Heart right ventricle (tissue), 16 donors: ENCODE results near the gene PHF10. TPM values are rescaled to one million over a fixed set of nuclear protein-coding genes. Genes with fewer than 3 reads are reported as not detected.

Experiments
- ATAC-seq, 8 donors: fragments of 200-7000 bp; cut with Tn5 transposase; one replicate each; pipeline ENCODE4 v1.9.1; 2020; ENCODE audit warnings: mild to moderate bottlenecking in 8 of 8, moderate library complexity in 8 of 8, moderate number of reproducible peaks in 1 of 8
- DNase-seq, 2 donors: peaks; one replicate each; pipeline ENCODE4 v3.0.0-alpha.2; 2020
- H3K27ac ChIP-seq, 10 donors: fragments of 200-600 bp; sonication (generic) in 2 of 10; one replicate each; pipeline versions ENCODE4 v1.5.0 to v1.8.0; 2020 to 2022; ENCODE audit warnings: mild to moderate bottlenecking in 3 of 10
- H3K27me3 ChIP-seq, 7 donors: fragments of 200-600 bp; one replicate each; pipeline ENCODE4 v1.8.0; 2021 to 2022; ENCODE audit warnings: mild to moderate bottlenecking in 2 of 7
- H3K36me3 ChIP-seq, 9 donors: fragments of 200-600 bp; sonication (generic) in 1 of 9; one replicate each; pipeline versions ENCODE4 v1.5.0 to v1.8.0; 2020 to 2022; ENCODE audit warnings: mild to moderate bottlenecking in 2 of 9
- H3K4me1 ChIP-seq, 9 donors: fragments of 200-600 bp; sonication (generic) in 1 of 9; one replicate each; pipeline versions ENCODE4 v1.5.0 to v1.8.0; 2020 to 2022; ENCODE audit warnings: mild to moderate bottlenecking in 4 of 9
- H3K4me3 ChIP-seq, 10 donors: fragments of 200-600 bp; sonication (generic) in 2 of 10; one replicate each; pipeline versions ENCODE4 v1.5.0 to v1.8.0; 2020 to 2022; ENCODE audit warnings: mild to moderate bottlenecking in 7 of 10, moderate library complexity in 2 of 10
- H3K9me3 ChIP-seq, 11 donors: fragments of 200-600 bp in 10 of 11; sonication (generic) in 2 of 11; one replicate each; pipeline versions ENCODE4 v1.5.0 to v1.8.0; 2013 to 2022; ENCODE audit warnings: mild to moderate bottlenecking in 2 of 11, control low read depth in 1 of 11, moderate library complexity in 1 of 11
- CTCF ChIP-seq, 9 donors: fragments of 200-600 bp; sonication (generic) in 2 of 9; IDR thresholded peaks; one replicate each; pipeline versions ENCODE4 v1.5.0 to v1.8.0; 2021 to 2022; ENCODE audit warnings: antibody characterized with exemption in 9 of 9, mild to moderate bottlenecking in 5 of 9, moderate library complexity in 1 of 9
- WGBS, 2 donors: extraction: QIAGEN DNeasy Blood & Tissue Kit; methylation state at CpG; one replicate each; pipeline ENCODE4 v1.1.7; 2013; ENCODE audit warnings: inconsistent platforms in 1 of 2; 5-methylcytosine and 5-hydroxymethylcytosine counted together
- intact Hi-C, 10 donors: fragments of 100-400 bp; cut with DNase I; formaldehyde crosslinking; loops; one replicate each; pipeline versions ENCODE4 v1.11.1 to v1.14.2; 2022
- polyA plus RNA-seq, 2 donors: library from polyadenylated mRNA; stranded (reverse); fragments of 200-250 nt; gene quantifications; one replicate each; pipeline ENCODE4 v1.2.3, GENCODE V29; 2013
- total RNA-seq, 10 donors: library from RNA; stranded (reverse); fragmentation: NEBNext Ultra II Directional in 3 of 10; extraction: Animal tissue kit (Norgen Biotek cat#: 25700) in 3 of 10; gene quantifications; one replicate each; pipeline versions ENCODE4 v1.2.1 to v1.2.4, GENCODE V29; 2021 to 2023
- donor health status: Arrhythmogenic right ventricular cardiomyopathy.
- donor health status: ischemic (EF 13 %, LVEDD 7.1; RV severe dilation, severe dysfunction).
- donor health status: healthy with polysubstance abuse.
- donor health status: DM: no; HTN: yes; CAD: no.
- donor health status: DM: no; HTN: no; CAD: no.
- donor health status: ischemic (EF 25% LVEDD 6.9; RV normal size, moderate dysfunction).
- donor health status: ischemic (EF 25% LVEDD 5.7; RV mildly dilated, moderate dysfunction).
- donor health status: healthy.
- donor health status: DM: yes; HTN: yes; CAD: no.
- donor health status: Ischemic cardiomyopathy.
- donor health status: ischemic (EF 35%, LVEDD 5.7; RV mildly dilated, moderate dysfunction).
- donor health status: nonischemic (EF 11% LVEDD 7.7; RV severe dilation, severe dysfunction).
- donor health status: DM: yes; HTN: yes; CAD: no.
- donor health status: PGD.
- donor health status: ischemic (EF 29% LVEDD 5.4; RV normal size, mild dysfunction).
- donor health status: nonischemic (EF 23%, LVEDD 6.1; RV moderate dilation, normal function).

PHF10 gene
- total and polyA plus RNA-seq, 12 donors = 29.9 to 63.5 (median 53.1) TPM

- H3K9me3 ChIP-seq = no peaks in the 10 kb centered on the region
- no peaks in the 10 kb centered on the region for H3K36me3 ChIP-seq
- intact Hi-C loops = no loop called here
- DNase-seq = no peak
- H3K27ac ChIP-seq = no peak overlapping the region
- WGBS, 2 donors = 83 to 85% methylated on average over 2 of the region's 2 CpGs
- H3K4me1 ChIP-seq = peaks cover 0 to 7% (median 0%) of the 10 kb centered on the region in 9 donors
- ATAC-seq = no peak
- TF ChIP-seq CTCF (IDR thresholded peaks at IDR 0.05) = no peak
- H3K4me3 ChIP-seq = no peak overlapping the region
- peaks cover 0 to 5% (median 0%) of the 10 kb centered on the region in 7 donors for H3K27me3 ChIP-seq
Measured at GRCh38 chr6:169738976-169739529, 14.8 kb upstream of the PHF10 start.

GRCh38 chr6:169738204-169738975, 14.1 kb upstream of the PHF10 start:
- H3K27ac ChIP-seq = peak overlapping the region in 1 of 10 donors; percentile 13
- WGBS, 2 donors = 59 to 62% methylated on average over 9 of the region's 9 CpGs
- no peaks in the 10 kb centered on the region for H3K36me3 ChIP-seq
- intact Hi-C loops = no loop called here
- no peak overlapping the region for H3K4me3 ChIP-seq
- H3K4me1 ChIP-seq = peaks cover 0 to 7% (median 0%) of the 10 kb centered on the region in 9 donors
- DNase-seq (no peak), ATAC-seq (peak in 3 of 8 donors; percentile 37 to 77 (median 49))
- no peaks in the 10 kb centered on the region for H3K9me3 ChIP-seq
- TF ChIP-seq CTCF (IDR thresholded peaks at IDR 0.05) = no peak
- H3K27me3 ChIP-seq = peaks cover 0 to 5% (median 0%) of the 10 kb centered on the region in 7 donors

- Histone ChIP-seq H3K9me3 (no peaks in the 10 kb centered on the region), H3K27me3 (no peaks in the 10 kb centered on the region), H3K4me1 (peaks cover 0 to 8% (median 3%) of the 10 kb centered on the region in 9 donors), H3K27ac (no peak overlapping the region), H3K36me3 (no peaks in the 10 kb centered on the region), H3K4me3 (no peak overlapping the region)
- no peak for ATAC-seq
- DNase-seq = no peak
- intact Hi-C loops = no loop called here
- TF ChIP-seq CTCF (IDR thresholded peaks at IDR 0.05) = no peak
Measured at GRCh38 chr6:169729961-169730360, 5.7 kb upstream of the PHF10 start.

GRCh38 chr6:169726963-169727362, 2.7 kb upstream of the PHF10 start:
- ATAC-seq (no peak), DNase-seq (no peak)
- Histone ChIP-seq H3K4me3 (no peak overlapping the region), H3K4me1 (peaks cover 5 to 21% (median 17%) of the 10 kb centered on the region in 9 donors), H3K9me3 (no peaks in the 10 kb centered on the region), H3K27ac (no peak overlapping the region), H3K27me3 (no peaks in the 10 kb centered on the region), H3K36me3 (no peaks in the 10 kb centered on the region)
- intact Hi-C loops = no loop called here
- TF ChIP-seq CTCF (IDR thresholded peaks at IDR 0.05) = no peak
